Measurements from ENCODE around the gene ROCK1. TPM values are rescaled to one million over a fixed set of nuclear protein-coding genes. Genes with fewer than 3 reads are reported as not detected.

ROCK1 gene
- total and polyA plus RNA-seq, 9 of the 15 experiments (the other 6 are each of a cell fraction or from before 2014, with no cell fraction given) = 7.4 to 28.6 (median 17.7) TPM

DNA sequence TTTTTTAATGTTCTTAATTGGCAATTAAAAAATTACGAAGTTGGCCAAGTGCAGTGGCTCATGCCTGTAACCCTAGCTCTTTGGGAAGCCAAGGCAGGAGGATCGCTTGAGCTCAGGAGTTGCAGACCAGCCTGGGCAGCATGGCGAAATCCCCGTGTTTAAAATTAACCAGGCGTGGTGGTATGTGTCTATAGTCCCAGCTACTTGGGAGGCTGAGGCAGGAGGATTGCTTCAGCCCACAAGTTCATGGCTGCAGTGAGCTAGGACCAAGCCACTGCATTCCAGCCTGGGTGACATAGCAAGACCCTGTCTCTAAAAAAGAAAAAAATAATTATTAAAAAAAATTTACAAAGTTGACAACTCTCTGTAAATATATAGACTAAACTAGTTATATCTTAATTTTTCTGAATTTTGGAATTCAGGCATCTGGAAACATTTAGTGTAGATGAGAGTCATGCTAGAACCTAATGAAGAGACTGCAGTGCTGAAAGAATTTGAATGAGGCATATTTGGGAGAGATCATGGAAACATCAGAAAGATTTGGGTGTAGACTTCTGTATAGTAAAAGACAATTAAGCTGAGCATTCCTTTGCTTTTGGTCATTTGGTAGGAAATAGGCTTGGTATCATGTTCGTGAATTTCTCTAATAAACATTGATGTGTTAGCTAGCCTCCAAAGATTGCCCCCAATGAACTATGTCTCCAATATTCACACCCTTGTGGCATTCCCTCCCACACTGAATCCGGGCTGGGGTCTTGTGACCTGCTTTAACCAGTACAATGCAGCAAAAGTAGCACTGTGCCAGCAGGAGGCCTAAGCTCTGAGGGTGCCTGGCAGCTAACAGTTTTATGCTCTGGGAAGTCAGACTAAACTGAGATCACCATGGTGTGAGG lies 4.2 kb upstream of the ROCK1 start:
- H3K4me1 ChIP-seq (replicated peaks in 1 of 2; ENCODE audit: control insufficient read depth in 2 of 2, insufficient read depth in 2 of 2, low read length in 2 of 2) = peaks cover 0 to 10% of the 10 kb centered on the region in 2 experiments; a peak in 2 of 5 replicates
- 7% methylated on average over 7 of the region's 7 CpGs for WGBS (ENCODE audit: insufficient coverage, low coverage, missing lambda C conversion rate)
- H4K20me1 ChIP-seq (replicated peaks; ENCODE audit: control insufficient read depth, insufficient read depth, low read length) = peaks cover 1% of the 10 kb centered on the region; the same call in 1 of the 2 replicates
- in situ Hi-C loops (cut with MboI) = no loop called here
- H3K27ac ChIP-seq (ENCODE audit: extremely low read depth, low read depth, low read length) = no peak overlapping the region
- CTCF ChIA-PET (ENCODE audit: low intra/inter-chr PET ratio) = no interaction called here
- H2AFZ ChIP-seq (ENCODE audit: low read depth, low read length) = 0 out of 2 replicates have a peak overlapping the region, but pooled peaks have one; percentile 27
- TF ChIP-seq, protein P1, sequence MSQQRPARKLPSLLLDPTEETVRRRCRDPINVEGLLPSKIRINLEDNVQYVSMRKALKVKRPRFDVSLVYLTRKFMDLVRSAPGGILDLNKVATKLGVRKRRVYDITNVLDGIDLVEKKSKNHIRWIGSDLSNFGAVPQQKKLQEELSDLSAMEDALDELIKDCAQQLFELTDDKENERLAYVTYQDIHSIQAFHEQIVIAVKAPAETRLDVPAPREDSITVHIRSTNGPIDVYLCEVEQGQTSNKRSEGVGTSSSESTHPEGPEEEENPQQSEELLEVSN (IDR thresholded peaks at IDR 0.05; ENCODE audit: borderline replicate concordance in 1 of 2, extremely low read depth in 1 of 2, insufficient read depth in 1 of 2, insufficient read length in 1 of 2, low read depth in 1 of 2, low read length in 1 of 2, poor library complexity in 1 of 2, severe bottlenecking in 1 of 2) = peak in 1 of 2 experiments; percentile 20
- no peak for TF ChIP-seq CBX8 (IDR thresholded peaks at IDR 0.05; ENCODE audit: borderline replicate concordance, extremely low read depth, low read depth, low read length, poor library complexity, severe bottlenecking)
- BruUV-seq (replicated peaks) = no TSS peak
- POLR2A ChIA-PET = interaction anchor here (0.6 to 2.7 kb wide), 4 partner anchors 15 to 302 kb away, joined by 3 to 13 read pairs (median 3); no protein-coding TSS in a partner anchor
- H3K9me3 ChIP-seq (replicated peaks; ENCODE audit: control insufficient read depth, insufficient read depth, low read depth, low read length) = no peaks in the 10 kb centered on the region
- intact Hi-C loops (cut with micrococcal nuclease) = no loop called here
- no peak overlapping the region for H3K9ac ChIP-seq (ENCODE audit: insufficient read depth in 1 of 2, low read depth in 2 of 2, low read length in 2 of 2)
- ATAC-seq (no peak), FAIRE-seq (no peak), DNase-seq (ENCODE audit: extremely low read depth in 1 of 4, low spot score in 3 of 4) (no peak)
- H3K36me3 ChIP-seq (ENCODE audit: control insufficient read depth, insufficient read depth, low read length) = no peaks in the 10 kb centered on the region; the same call in 2 of the 3 replicates
- H3K27me3 ChIP-seq (ENCODE audit: control insufficient read depth in 2 of 2, insufficient read depth in 2 of 2, low read length in 2 of 2) = no peaks in the 10 kb centered on the region; a peak in 1 of 5 replicates
- H3K9me1 ChIP-seq (ENCODE audit: control insufficient read depth, insufficient read depth, low read length) = no peaks in the 10 kb centered on the region
- peaks cover 8% of the 10 kb centered on the region for H3K79me2 ChIP-seq (ENCODE audit: control insufficient read depth, insufficient read depth, low read length)
- H3K4me3 ChIP-seq = no peak overlapping the region
- H3K4me2 ChIP-seq (ENCODE audit: insufficient read depth, low read length) = no peak overlapping the region
